IMR-90 (cell line): ENCODE measurements around the gene RPL36A. TPM values are rescaled to one million over a fixed set of nuclear protein-coding genes. Genes with fewer than 3 reads are reported as not detected.

Experiments
- ATAC-seq: fragments of 200-7000 bp; cut with Tn5 transposase; 2 replicates; pipeline ENCODE4 v1.9.1; 2020; ENCODE audit warnings: low read depth, mild to moderate bottlenecking, moderate library complexity
- BruUV-seq: library from RNA; stranded (reverse); fragments of 400-500 nt; replicated peaks from 2 replicates; lab custom pipeline; 2021; lab: Mats Ljungman, UMichigan
- CTCF ChIA-PET: fragments of 300-600 bp; formaldehyde crosslinking; extraction: SDS; loops from one replicate; lab custom pipeline; 2021; ENCODE audit warnings: antibody characterized with exemption; lab: Yijun Ruan, JAX
- POLR2A ChIA-PET: fragments of 300-600 bp; sonication (Branson Sonifier 250); formaldehyde crosslinking; loops from one replicate; lab custom pipeline; 2022; ENCODE audit warnings: antibody characterized with exemption; ENCODE audit not compliant: unreplicated experiment; lab: Charles Lee
- DNase-seq: peaks from one replicate; pipeline ENCODE4 v3.0.0; 2013
- H2AFZ ChIP-seq: replicated peaks from 2 replicates; pipeline ENCODE3; 2013; ENCODE audit warnings: low read length, mild to moderate bottlenecking; ENCODE audit not compliant: poor library complexity
- H2AK5ac ChIP-seq: 2 replicates; pipeline ENCODE4 v1.6.1; 2013; ENCODE audit warnings: low read depth, low read length, inconsistent platforms
- H2AK9ac ChIP-seq: replicated peaks from 2 replicates; pipeline ENCODE3; 2013; ENCODE audit warnings: mild to moderate bottlenecking, low read depth, low read length, moderate library complexity; ENCODE audit not compliant: poor library complexity
- H2BK120ac ChIP-seq: 2 replicates; pipeline ENCODE4 v1.6.1; 2013; ENCODE audit warnings: low read depth, low read length, inconsistent platforms
- H2BK15ac ChIP-seq: 3 replicates; pipeline ENCODE4 v1.6.1; 2013; ENCODE audit warnings: low read depth, low read length, inconsistent platforms
- H2BK20ac ChIP-seq: 2 replicates; pipeline ENCODE4 v1.6.1; 2013; ENCODE audit warnings: low read depth, mild to moderate bottlenecking, inconsistent platforms, low read length, moderate library complexity
- H2BK5ac ChIP-seq: 2 replicates; pipeline ENCODE4 v1.6.1; 2013; ENCODE audit warnings: mild to moderate bottlenecking, low read depth, low read length, inconsistent platforms; ENCODE audit not compliant: poor library complexity, severe bottlenecking
- H3K14ac ChIP-seq: replicated peaks from 2 replicates; pipeline ENCODE4 v1.6.1; 2013; ENCODE audit warnings: low read depth, low read length, inconsistent platforms
- H3K18ac ChIP-seq: 2 replicates; pipeline ENCODE4 v1.6.1; 2013; ENCODE audit warnings: low read depth, low read length, control low read depth
- H3K23ac ChIP-seq: 2 replicates; pipeline ENCODE4 v1.6.1; 2013; ENCODE audit warnings: low read depth, low read length, inconsistent platforms
- H3K27ac ChIP-seq: 2 replicates; pipeline ENCODE4 v1.5.1; 2013; ENCODE audit warnings: mild to moderate bottlenecking, control low read depth, low read length; ENCODE audit not compliant: insufficient read depth
- H3K27me3 ChIP-seq: 2 replicates; pipeline ENCODE4 v1.6.1; 2013; ENCODE audit warnings: low read length; ENCODE audit not compliant: control insufficient read depth, insufficient read depth
- H3K36me3 ChIP-seq: 2 replicates; pipeline ENCODE4 v1.6.1; 2013; ENCODE audit warnings: low read length, mixed read lengths; ENCODE audit not compliant: control insufficient read depth, insufficient read depth
- H3K4ac ChIP-seq: 2 replicates; pipeline ENCODE4 v1.6.1; 2013; ENCODE audit warnings: low read depth, low read length, inconsistent platforms
- H3K4me1 ChIP-seq: 2 replicates; pipeline ENCODE4 v1.6.1; 2013; ENCODE audit warnings: low read length, mixed read lengths; ENCODE audit not compliant: control insufficient read depth, insufficient read depth
- H3K4me2 ChIP-seq: 2 replicates; pipeline ENCODE4 v1.6.1; 2013; ENCODE audit warnings: low read depth, mild to moderate bottlenecking, control low read depth, low read length, moderate library complexity
- H3K4me3 ChIP-seq: 2 replicates; pipeline ENCODE4 v1.5.1; 2013; ENCODE audit warnings: low read depth, mild to moderate bottlenecking, control low read depth, low read length, moderate library complexity; ENCODE audit not compliant: insufficient read depth
- H3K56ac ChIP-seq: 2 replicates; pipeline ENCODE4 v1.6.1; 2013; ENCODE audit warnings: low read length, inconsistent platforms; ENCODE audit not compliant: insufficient read depth; ENCODE audit errors: extremely low read depth
- H3K79me1 ChIP-seq, 2 experiments: 2 replicates each; pipeline ENCODE4 v1.6.1; 2013; ENCODE audit warnings: low read length in 2 of 2, inconsistent platforms in 1 of 2, low read depth in 1 of 2
- H3K9ac ChIP-seq: 2 replicates; pipeline ENCODE4 v1.6.1; 2013; ENCODE audit warnings: low read depth, low read length, control low read depth
- H3K9me1 ChIP-seq: 2 replicates; pipeline ENCODE4 v1.6.1; 2013; ENCODE audit warnings: low read length, inconsistent platforms; ENCODE audit not compliant: insufficient read depth
- H3K9me3 ChIP-seq: 2 replicates; pipeline ENCODE4 v1.6.1; 2013; ENCODE audit warnings: low read length; ENCODE audit not compliant: control insufficient read depth, insufficient read depth
- H4K20me1 ChIP-seq: 2 replicates; pipeline ENCODE4 v1.6.1; 2013; ENCODE audit warnings: low read length, inconsistent platforms; ENCODE audit not compliant: insufficient read depth
- H4K5ac ChIP-seq: 2 replicates; pipeline ENCODE4 v1.6.1; 2013; ENCODE audit warnings: mild to moderate bottlenecking, low read depth, low read length, control low read depth
- H4K8ac ChIP-seq, 2 experiments: 2 replicates each; pipeline ENCODE4 v1.6.1; 2013; ENCODE audit warnings: low read depth in 2 of 2, low read length in 2 of 2, control low read depth in 1 of 2, inconsistent platforms in 1 of 2
- H4K91ac ChIP-seq: 2 replicates; pipeline ENCODE4 v1.6.1; 2013; ENCODE audit warnings: low read depth, low read length, inconsistent platforms; ENCODE audit not compliant: insufficient read depth
- BHLHE40 ChIP-seq: fragments of 150-350 bp; IDR thresholded peaks from 2 replicates; pipeline ENCODE4 v1.6.1; 2016; ENCODE audit warnings: mild to moderate bottlenecking, low read depth, low read length
- CEBPB ChIP-seq: IDR thresholded peaks from 2 replicates; pipeline ENCODE4 v1.6.1; 2012; ENCODE audit warnings: low read depth, low read length, improper control_type of control experiment
- CHD1 ChIP-seq: IDR thresholded peaks from 2 replicates; pipeline ENCODE4 v1.6.1; 2012; ENCODE audit warnings: low read depth, low read length, improper control_type of control experiment
- FOS ChIP-seq: fragments of 150-350 bp; IDR thresholded peaks from 2 replicates; pipeline ENCODE4 v1.6.1; 2016; ENCODE audit warnings: low read depth, low read length
- MAFK ChIP-seq: IDR thresholded peaks from 2 replicates; pipeline ENCODE4 v1.6.1; 2012; ENCODE audit warnings: low read depth, low read length, improper control_type of control experiment
- MAZ ChIP-seq: IDR thresholded peaks from 2 replicates; pipeline ENCODE4 v1.6.1; 2012; ENCODE audit warnings: low read depth, mild to moderate bottlenecking, low read length, improper control_type of control experiment, moderate library complexity, borderline replicate concordance
- MXI1 ChIP-seq: IDR thresholded peaks from 2 replicates; pipeline ENCODE4 v1.6.1; 2012; ENCODE audit warnings: low read depth, mild to moderate bottlenecking, low read length, moderate library complexity, borderline replicate concordance
- NFE2L2 ChIP-seq: fragments of 150-350 bp; IDR thresholded peaks from 2 replicates; pipeline ENCODE4 v1.6.1; 2016; ENCODE audit warnings: low read depth, mild to moderate bottlenecking, low read length
- POLR2A ChIP-seq: IDR thresholded peaks from 2 replicates; pipeline ENCODE4 v1.6.1; 2012; ENCODE audit warnings: mild to moderate bottlenecking, low read depth, low read length
- RAD21 ChIP-seq: IDR thresholded peaks from 2 replicates; pipeline ENCODE4 v1.6.1; 2012; ENCODE audit warnings: low read length, improper control_type of control experiment
- SMC3 ChIP-seq: fragments of 150-350 bp; IDR thresholded peaks from 2 replicates; pipeline ENCODE4 v1.6.1; 2016; ENCODE audit warnings: low read depth, mild to moderate bottlenecking, antibody characterized with exemption, low read length, moderate library complexity
- WGBS, 2 experiments: methylation state at CpG; one replicate each; pipeline versions ENCODE4 v1.1.5 to v1.1.7; 2013; ENCODE audit warnings: missing lambda C conversion rate in 2 of 2; ENCODE audit not compliant: insufficient read length in 1 of 2; ENCODE audit errors: extremely low coverage in 2 of 2; 5-methylcytosine and 5-hydroxymethylcytosine counted together
- dilution Hi-C: fragments of 300-500 bp; cut with HindIII; formaldehyde crosslinking; loops from one replicate; pipeline ENCODE4 v1.14.3; 2018; ENCODE audit warnings: low sequenced_read_pairs; ENCODE audit not compliant: unreplicated experiment
- in situ Hi-C: fragments of 300-500 bp; cut with MboI; formaldehyde crosslinking; loops from 3 replicates; pipeline ENCODE4 v1.14.3; 2019; ENCODE audit warnings: low sequenced_read_pairs, inconsistent platforms, mixed read lengths
- intact Hi-C: fragments of 100-400 bp; cut with micrococcal nuclease; formaldehyde crosslinking; loops from 2 replicates; pipeline ENCODE4 v1.10.0; 2022
- polyA plus RNA-seq, 3 experiments: library from polyadenylated mRNA; depleted of rRNA; stranded (reverse); fragments of >200 nt; gene quantifications; 2 replicates each; pipeline ENCODE4 v1.2.3, GENCODE V29; 2012; ENCODE audit warnings: low replicate concordance in 1 of 3
- total RNA-seq: library from RNA; depleted of rRNA; stranded (reverse); fragments of >200 nt; gene quantifications from 2 replicates; pipeline ENCODE4 v1.2.3, GENCODE V29; 2012
- TF ChIP-seq, protein P1 (sequence below): conservative IDR thresholded peaks from 2 replicates; pipeline ENCODE4 v1.5.1; 2012; ENCODE audit warnings: mild to moderate bottlenecking, low read depth, low read length, improper control_type of control experiment
- TF ChIP-seq, protein P2 (sequence below): fragments of 150-350 bp; IDR thresholded peaks from 2 replicates; pipeline ENCODE4 v1.6.1; 2016; ENCODE audit warnings: low read depth, mild to moderate bottlenecking, low read length, moderate library complexity, borderline replicate concordance

Gene RPL36A
- total and polyA plus RNA-seq, 2 of the 4 experiments (the other 2 are of a cell fraction), result 677 to 2,412 TPM

DNA sequence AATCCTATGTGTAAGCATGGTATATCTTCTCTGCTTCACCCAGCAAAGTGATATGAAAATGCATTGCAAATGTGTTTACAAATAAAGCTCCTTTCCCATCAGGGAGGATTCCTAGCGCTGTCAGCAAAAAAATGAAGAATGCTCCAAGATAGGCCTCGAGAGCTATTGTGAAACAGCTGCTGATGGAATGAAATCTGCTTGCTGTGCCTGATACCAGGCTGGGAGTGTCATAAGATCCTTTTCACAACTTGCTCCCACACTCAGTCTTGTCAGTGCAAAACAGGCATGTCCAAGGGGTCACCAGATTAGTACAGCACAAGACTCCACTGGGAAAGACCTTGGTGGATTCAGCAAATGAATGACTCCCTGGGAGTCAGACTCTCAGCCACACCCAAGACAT, 51.3 kb downstream of the RPL36A start:
- H3K9me1 ChIP-seq, result peaks cover 3% of the 10 kb centered on the region; the same call in 1 of the 2 replicates
- no peak overlapping the region for H2AK9ac ChIP-seq
- H2BK15ac ChIP-seq, result no peak overlapping the region
- H2AK5ac ChIP-seq, result no peak overlapping the region
- no peak overlapping the region for H3K4me3 ChIP-seq
- H2BK120ac ChIP-seq, result no peak overlapping the region
- peak; percentile 21; the same call in 1 of the 2 replicates for ATAC-seq
- H3K79me1 ChIP-seq, result no peaks in the 10 kb centered on the region
- no peak overlapping the region for H3K27ac ChIP-seq
- no peak for DNase-seq
- no peak overlapping the region for H3K14ac ChIP-seq
- no peak overlapping the region for H3K23ac ChIP-seq
- in situ Hi-C loops (no loop called here), intact Hi-C loops (no loop called here), dilution Hi-C loops (no loop called here)
- no peak overlapping the region for H4K91ac ChIP-seq
- ChIA-PET POLR2A (no interaction called here), CTCF (no interaction called here)
- H3K18ac ChIP-seq, result no peak overlapping the region
- H3K27me3 ChIP-seq, result no peaks in the 10 kb centered on the region
- no TSS peak for BruUV-seq
- H3K56ac ChIP-seq, result no peak overlapping the region
- peaks cover 4% of the 10 kb centered on the region; the same call in 1 of the 2 replicates for H3K36me3 ChIP-seq
- H3K4ac ChIP-seq, result no peak overlapping the region
- no peak overlapping the region for H3K9ac ChIP-seq
- H4K5ac ChIP-seq, result no peak overlapping the region
- no peaks in the 10 kb centered on the region for H3K4me1 ChIP-seq
- no peak overlapping the region for H4K8ac ChIP-seq
- no peak overlapping the region for H2AFZ ChIP-seq
- H3K9me3 ChIP-seq, result no peaks in the 10 kb centered on the region
- TF ChIP-seq, protein P1, sequence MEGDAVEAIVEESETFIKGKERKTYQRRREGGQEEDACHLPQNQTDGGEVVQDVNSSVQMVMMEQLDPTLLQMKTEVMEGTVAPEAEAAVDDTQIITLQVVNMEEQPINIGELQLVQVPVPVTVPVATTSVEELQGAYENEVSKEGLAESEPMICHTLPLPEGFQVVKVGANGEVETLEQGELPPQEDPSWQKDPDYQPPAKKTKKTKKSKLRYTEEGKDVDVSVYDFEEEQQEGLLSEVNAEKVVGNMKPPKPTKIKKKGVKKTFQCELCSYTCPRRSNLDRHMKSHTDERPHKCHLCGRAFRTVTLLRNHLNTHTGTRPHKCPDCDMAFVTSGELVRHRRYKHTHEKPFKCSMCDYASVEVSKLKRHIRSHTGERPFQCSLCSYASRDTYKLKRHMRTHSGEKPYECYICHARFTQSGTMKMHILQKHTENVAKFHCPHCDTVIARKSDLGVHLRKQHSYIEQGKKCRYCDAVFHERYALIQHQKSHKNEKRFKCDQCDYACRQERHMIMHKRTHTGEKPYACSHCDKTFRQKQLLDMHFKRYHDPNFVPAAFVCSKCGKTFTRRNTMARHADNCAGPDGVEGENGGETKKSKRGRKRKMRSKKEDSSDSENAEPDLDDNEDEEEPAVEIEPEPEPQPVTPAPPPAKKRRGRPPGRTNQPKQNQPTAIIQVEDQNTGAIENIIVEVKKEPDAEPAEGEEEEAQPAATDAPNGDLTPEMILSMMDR, result no peak
- TF ChIP-seq FOS (no peak), NFE2L2 (no peak), CEBPB (no peak), BHLHE40 (no peak), MAFK (no peak), RAD21 (no peak), POLR2A (no peak), CHD1 (no peak), SMC3 (no peak), MAZ (no peak), MXI1 (no peak)
- TF ChIP-seq, protein P2, sequence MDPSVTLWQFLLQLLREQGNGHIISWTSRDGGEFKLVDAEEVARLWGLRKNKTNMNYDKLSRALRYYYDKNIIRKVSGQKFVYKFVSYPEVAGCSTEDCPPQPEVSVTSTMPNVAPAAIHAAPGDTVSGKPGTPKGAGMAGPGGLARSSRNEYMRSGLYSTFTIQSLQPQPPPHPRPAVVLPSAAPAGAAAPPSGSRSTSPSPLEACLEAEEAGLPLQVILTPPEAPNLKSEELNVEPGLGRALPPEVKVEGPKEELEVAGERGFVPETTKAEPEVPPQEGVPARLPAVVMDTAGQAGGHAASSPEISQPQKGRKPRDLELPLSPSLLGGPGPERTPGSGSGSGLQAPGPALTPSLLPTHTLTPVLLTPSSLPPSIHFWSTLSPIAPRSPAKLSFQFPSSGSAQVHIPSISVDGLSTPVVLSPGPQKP, result no peak
- no peaks in the 10 kb centered on the region for H4K20me1 ChIP-seq
- H2BK5ac ChIP-seq, result no peak overlapping the region
- no peak overlapping the region for H3K4me2 ChIP-seq
- WGBS, 2 experiments, result no CpG with 5 or more reads among the region's 2 CpGs
- no peak overlapping the region for H2BK20ac ChIP-seq
